Measurements from ENCODE around the gene MRPL22.
"Not testable (repeated sequence)": the region's sequence is repeated elsewhere in the genome, so short reads cannot be mapped to it uniquely, and the experiment has no call there.

Gene MRPL22

DNA sequence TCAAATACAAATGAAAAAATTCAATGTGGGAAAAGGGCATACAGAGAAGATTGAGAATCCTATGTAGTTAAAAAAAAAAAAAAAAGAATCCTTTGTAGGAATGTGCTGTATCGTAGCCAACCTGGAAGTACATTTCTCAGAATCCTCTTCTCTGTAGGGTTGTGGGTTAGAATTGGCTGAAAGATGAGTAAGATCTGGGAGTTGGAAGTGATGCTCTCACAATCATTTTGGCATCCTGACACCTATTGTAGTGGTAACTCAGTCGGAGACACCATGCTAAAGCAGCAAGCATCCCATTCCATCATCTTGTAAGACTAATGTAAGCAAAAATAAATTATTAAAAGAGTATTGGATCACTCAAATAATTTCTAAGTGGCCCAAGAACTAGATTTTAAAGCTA, 30.6 kb downstream of the MRPL22 start:
- H3K27ac ChIP-seq (ENCODE audit: low read length) = no peak overlapping the region

DNA sequence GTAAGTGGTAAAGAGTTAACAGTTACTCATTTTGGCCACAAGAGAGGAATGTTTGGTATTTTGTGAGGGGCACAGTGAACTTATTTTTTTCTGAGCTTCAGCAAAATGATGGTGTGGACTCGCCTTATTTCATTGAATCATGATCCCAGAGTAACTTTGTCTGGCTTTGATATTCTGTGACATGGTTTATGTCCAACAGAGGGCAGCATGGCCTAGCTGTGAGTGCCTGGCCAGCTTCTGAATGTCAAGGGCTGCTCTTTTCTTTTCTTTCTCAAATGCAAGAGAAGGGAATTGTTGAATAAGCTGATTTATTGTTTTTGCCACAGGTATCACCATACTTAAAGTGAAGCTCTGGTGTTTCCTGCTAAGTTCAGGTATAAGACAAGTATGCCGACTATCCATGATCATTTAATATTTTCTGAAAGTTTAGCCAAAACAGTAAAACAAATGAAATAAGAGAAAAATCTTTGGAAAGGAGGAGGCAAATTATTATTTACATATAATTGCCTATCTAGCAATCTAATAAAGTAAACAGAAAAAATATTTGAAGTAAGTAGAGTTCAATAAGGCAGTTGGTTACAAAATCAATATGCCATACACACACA, 31.7 kb downstream of the MRPL22 start:
- no peaks in the 10 kb centered on the region for H3K79me2 ChIP-seq (ENCODE audit: low read length)
- H3K9ac ChIP-seq (ENCODE audit: low read length) = no peak overlapping the region
- peaks cover 8% of the 10 kb centered on the region for H3K36me3 ChIP-seq (replicated peaks; ENCODE audit: low read depth, low read length)
- no peak overlapping the region for H3K4me2 ChIP-seq (ENCODE audit: low read length)
- H3K27ac ChIP-seq (ENCODE audit: low read length) = no peak overlapping the region
- H2AFZ ChIP-seq (ENCODE audit: low read depth, low read length) = no peak overlapping the region
- no peaks in the 10 kb centered on the region for H3K9me3 ChIP-seq (ENCODE audit: insufficient read depth, low read length)
- no peaks in the 10 kb centered on the region for H4K20me1 ChIP-seq (ENCODE audit: insufficient read depth, low read length)
- no peak overlapping the region for H3K4me3 ChIP-seq (ENCODE audit: low read length)
- peaks cover 12% of the 10 kb centered on the region for H3K4me1 ChIP-seq (ENCODE audit: low read length)
- no peaks in the 10 kb centered on the region for H3K27me3 ChIP-seq (ENCODE audit: low read depth, low read length)
- TF ChIP-seq EZH2phosphoT487 (IDR thresholded peaks at IDR 0.05; ENCODE audit: low read depth) = no peak
- TF ChIP-seq, protein P1, sequence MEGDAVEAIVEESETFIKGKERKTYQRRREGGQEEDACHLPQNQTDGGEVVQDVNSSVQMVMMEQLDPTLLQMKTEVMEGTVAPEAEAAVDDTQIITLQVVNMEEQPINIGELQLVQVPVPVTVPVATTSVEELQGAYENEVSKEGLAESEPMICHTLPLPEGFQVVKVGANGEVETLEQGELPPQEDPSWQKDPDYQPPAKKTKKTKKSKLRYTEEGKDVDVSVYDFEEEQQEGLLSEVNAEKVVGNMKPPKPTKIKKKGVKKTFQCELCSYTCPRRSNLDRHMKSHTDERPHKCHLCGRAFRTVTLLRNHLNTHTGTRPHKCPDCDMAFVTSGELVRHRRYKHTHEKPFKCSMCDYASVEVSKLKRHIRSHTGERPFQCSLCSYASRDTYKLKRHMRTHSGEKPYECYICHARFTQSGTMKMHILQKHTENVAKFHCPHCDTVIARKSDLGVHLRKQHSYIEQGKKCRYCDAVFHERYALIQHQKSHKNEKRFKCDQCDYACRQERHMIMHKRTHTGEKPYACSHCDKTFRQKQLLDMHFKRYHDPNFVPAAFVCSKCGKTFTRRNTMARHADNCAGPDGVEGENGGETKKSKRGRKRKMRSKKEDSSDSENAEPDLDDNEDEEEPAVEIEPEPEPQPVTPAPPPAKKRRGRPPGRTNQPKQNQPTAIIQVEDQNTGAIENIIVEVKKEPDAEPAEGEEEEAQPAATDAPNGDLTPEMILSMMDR (IDR thresholded peaks at IDR 0.05; ENCODE audit: low read depth, low read length) = peak; percentile 72

More for the DNA sequence above, 30.6 kb downstream of the MRPL22 start:
- Histone ChIP-seq H4K20me1 (ENCODE audit: insufficient read depth, low read length) (no peaks in the 10 kb centered on the region), H3K27me3 (ENCODE audit: low read depth, low read length) (no peaks in the 10 kb centered on the region), H3K9me3 (ENCODE audit: insufficient read depth, low read length) (no peaks in the 10 kb centered on the region), H3K4me2 (ENCODE audit: low read length) (no peak overlapping the region), H3K79me2 (ENCODE audit: low read length) (no peaks in the 10 kb centered on the region), H3K4me3 (ENCODE audit: low read length) (no peak overlapping the region), H3K9ac (ENCODE audit: low read length) (no peak overlapping the region), H3K36me3 (replicated peaks; ENCODE audit: low read depth, low read length) (peaks cover 8% of the 10 kb centered on the region), H2AFZ (ENCODE audit: low read depth, low read length) (no peak overlapping the region), H3K4me1 (ENCODE audit: low read length) (peaks cover 3% of the 10 kb centered on the region; the same call in 1 of the 2 replicates)
- no peak for TF ChIP-seq EZH2phosphoT487 (IDR thresholded peaks at IDR 0.05; ENCODE audit: low read depth)
- TF ChIP-seq, protein P1 (IDR thresholded peaks at IDR 0.05; ENCODE audit: low read depth, low read length) = no peak

DNA sequence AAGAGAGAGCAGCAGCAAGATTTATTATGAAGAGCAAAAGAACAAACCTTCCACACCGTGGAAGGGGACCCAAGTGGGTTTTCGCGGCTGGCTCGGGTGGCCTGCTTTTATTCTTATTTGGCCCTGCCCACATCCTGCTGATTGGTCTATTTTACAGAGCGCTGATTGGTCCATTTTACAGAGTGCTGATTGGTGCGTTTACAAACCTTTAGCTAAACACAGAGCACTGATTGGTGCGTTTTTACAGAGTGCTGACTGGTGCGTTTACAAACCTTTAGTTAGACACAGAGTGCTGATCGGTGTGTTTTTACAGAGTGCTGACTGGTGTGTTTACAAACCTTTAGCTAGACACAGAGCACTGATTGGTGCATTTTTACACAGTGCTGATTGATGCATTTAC, 35.2 kb downstream of the MRPL22 start:
- not testable (repeated sequence) for H3K79me2 ChIP-seq (ENCODE audit: low read length)

DNA sequence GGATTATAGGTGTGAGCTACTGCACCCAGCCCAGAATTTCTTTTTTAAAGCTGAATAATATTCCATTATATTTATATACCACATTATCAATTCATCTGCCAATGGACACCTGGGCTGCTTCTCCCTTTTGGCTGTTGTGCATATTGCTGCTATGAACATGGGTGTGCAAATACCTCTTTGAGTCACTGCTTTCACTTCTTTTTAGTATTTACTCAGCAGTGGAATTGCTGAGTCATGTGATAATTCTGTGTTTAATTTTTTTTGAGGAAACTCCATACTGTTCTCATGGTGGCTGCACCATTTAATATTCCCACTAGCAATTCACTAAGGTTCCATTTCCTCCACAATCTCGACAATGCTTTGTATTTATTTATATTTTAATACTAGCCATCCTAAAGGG, 36.5 kb downstream of the MRPL22 start:
- Histone ChIP-seq H3K9ac (ENCODE audit: low read length) (no peak overlapping the region), H4K20me1 (ENCODE audit: insufficient read depth, low read length) (no peaks in the 10 kb centered on the region), H3K9me3 (ENCODE audit: insufficient read depth, low read length) (no peaks in the 10 kb centered on the region), H3K27me3 (ENCODE audit: low read depth, low read length) (no peaks in the 10 kb centered on the region), H2AFZ (ENCODE audit: low read depth, low read length) (no peak overlapping the region), H3K4me3 (ENCODE audit: low read length) (no peak overlapping the region), H3K4me2 (ENCODE audit: low read length) (peak overlapping the region; percentile 5; the same call in 1 of the 2 replicates), H3K27ac (ENCODE audit: low read length) (no peak overlapping the region), H3K4me1 (ENCODE audit: low read length) (peaks cover 15% of the 10 kb centered on the region), H3K36me3 (replicated peaks; ENCODE audit: low read depth, low read length) (no peaks in the 10 kb centered on the region), H3K79me2 (ENCODE audit: low read length) (no peaks in the 10 kb centered on the region)
- no peak for TF ChIP-seq EZH2phosphoT487 (IDR thresholded peaks at IDR 0.05; ENCODE audit: low read depth)
- TF ChIP-seq, protein P1 (IDR thresholded peaks at IDR 0.05; ENCODE audit: low read depth, low read length) = no peak

More for the DNA sequence above, 35.2 kb downstream of the MRPL22 start:
- H2AFZ ChIP-seq (ENCODE audit: low read depth, low read length); H3K9me3 ChIP-seq (ENCODE audit: insufficient read depth, low read length); H3K27ac ChIP-seq (ENCODE audit: low read length); H3K36me3 ChIP-seq (replicated peaks; ENCODE audit: low read depth, low read length); H3K4me3 ChIP-seq (ENCODE audit: low read length); H3K4me2 ChIP-seq (ENCODE audit: low read length); H3K9ac ChIP-seq (ENCODE audit: low read length); H3K27me3 ChIP-seq (ENCODE audit: low read depth, low read length); H4K20me1 ChIP-seq (ENCODE audit: insufficient read depth, low read length): not testable (repeated sequence)
- peaks cover 15% of the 10 kb centered on the region for H3K4me1 ChIP-seq (ENCODE audit: low read length)

DNA sequence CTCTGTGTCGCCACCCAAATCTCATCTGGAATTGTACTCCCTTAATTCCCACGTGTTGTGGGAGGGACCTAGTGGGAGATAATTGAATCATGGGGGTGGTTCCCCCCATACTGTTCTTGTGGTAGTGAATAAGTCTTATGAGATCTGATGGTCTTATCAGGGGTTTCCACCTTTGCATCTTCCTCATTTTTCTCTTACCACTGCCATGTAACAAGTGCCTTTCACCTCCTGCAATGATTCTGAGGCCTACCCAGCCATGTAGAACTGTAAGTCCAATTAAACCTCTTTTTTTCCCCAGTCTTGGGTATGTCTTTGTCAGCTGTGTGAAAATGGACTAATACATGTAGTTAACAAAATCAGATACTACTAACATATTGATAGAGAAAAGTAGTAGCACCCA, 37.4 kb downstream of the MRPL22 start:
- H3K79me2 ChIP-seq (ENCODE audit: low read length); H3K4me3 ChIP-seq (ENCODE audit: low read length); H3K9me3 ChIP-seq (ENCODE audit: insufficient read depth, low read length); H2AFZ ChIP-seq (ENCODE audit: low read depth, low read length); H3K27me3 ChIP-seq (ENCODE audit: low read depth, low read length); H3K9ac ChIP-seq (ENCODE audit: low read length); H3K4me2 ChIP-seq (ENCODE audit: low read length); H4K20me1 ChIP-seq (ENCODE audit: insufficient read depth, low read length); H3K27ac ChIP-seq (ENCODE audit: low read length); H3K36me3 ChIP-seq (replicated peaks; ENCODE audit: low read depth, low read length): not testable (repeated sequence)
- peaks cover 15% of the 10 kb centered on the region for H3K4me1 ChIP-seq (ENCODE audit: low read length)

Measured in OCI-LY3 (cell line).